ENCODE results near the gene CFAP97D1.

The CFAP97D1 gene

GRCh38 chr17:43799047-43799446, 18.8 kb downstream of the CFAP97D1 start:
- no peak for DNase-seq (ENCODE audit: low spot score)

- no peak for DNase-seq (ENCODE audit: low spot score)
Measured at GRCh38 chr17:43800736-43801135, 20.5 kb downstream of the CFAP97D1 start.

GRCh38 chr17:43801844-43802243, 21.6 kb downstream of the CFAP97D1 start:
- no peak for DNase-seq (ENCODE audit: low spot score)

GRCh38 chr17:43803758-43804157, 23.5 kb downstream of the CFAP97D1 start:
- DNase-seq (ENCODE audit: low spot score) = peak; percentile 31

GRCh38 chr17:43805117-43805516, 24.9 kb downstream of the CFAP97D1 start:
- DNase-seq (ENCODE audit: low spot score) = no peak

GRCh38 chr17:43808076-43808475, 27.8 kb downstream of the CFAP97D1 start:
- DNase-seq (ENCODE audit: low spot score) = no peak

GRCh38 chr17:43809121-43809520, 28.9 kb downstream of the CFAP97D1 start:
- no peak for DNase-seq (ENCODE audit: low spot score)

- DNase-seq (ENCODE audit: low spot score) = no peak
Measured at GRCh38 chr17:43810226-43810715, 30.0 kb downstream of the CFAP97D1 start.

GRCh38 chr17:43810823-43811222, 30.6 kb downstream of the CFAP97D1 start:
- DNase-seq (ENCODE audit: low spot score) = no peak

- DNase-seq (ENCODE audit: low spot score) = no peak
Measured at GRCh38 chr17:43812396-43813265, 32.4 kb downstream of the CFAP97D1 start.

- no peak for DNase-seq (ENCODE audit: low spot score)
Measured at GRCh38 chr17:43813386-43813785, 33.2 kb downstream of the CFAP97D1 start.

GRCh38 chr17:43814026-43814425, 33.8 kb downstream of the CFAP97D1 start:
- DNase-seq (ENCODE audit: low spot score) = no peak

GRCh38 chr17:43814714-43815113, 34.5 kb downstream of the CFAP97D1 start:
- peak; percentile 85 for DNase-seq (ENCODE audit: low spot score)

GRCh38 chr17:43816336-43817320, 36.4 kb downstream of the CFAP97D1 start:
- no peak for DNase-seq (ENCODE audit: low spot score)

- DNase-seq (ENCODE audit: low spot score) = no peak
Measured at GRCh38 chr17:43817826-43818225, 37.6 kb downstream of the CFAP97D1 start.

GRCh38 chr17:43818966-43819365, 38.7 kb downstream of the CFAP97D1 start:
- no peak for DNase-seq (ENCODE audit: low spot score)

- no peak for DNase-seq (ENCODE audit: low spot score)
Measured at GRCh38 chr17:43820759-43821158, 40.5 kb downstream of the CFAP97D1 start.

- DNase-seq (ENCODE audit: low spot score) = no peak
Measured at GRCh38 chr17:43822570-43823190, 42.4 kb downstream of the CFAP97D1 start.

- no peak for DNase-seq (ENCODE audit: low spot score)
Measured at GRCh38 chr17:43823350-43824084, 43.3 kb downstream of the CFAP97D1 start.

GRCh38 chr17:43825567-43825966, 45.3 kb downstream of the CFAP97D1 start:
- no peak for DNase-seq (ENCODE audit: low spot score)

GRCh38 chr17:43826206-43826605, 46.0 kb downstream of the CFAP97D1 start:
- no peak for DNase-seq (ENCODE audit: low spot score)

Measured in hepatic stellate cell (primary cell).